Measurements from ENCODE around the gene ARHGAP24. TPM values are rescaled to one million over a fixed set of nuclear protein-coding genes. Genes with fewer than 3 reads are reported as not detected.

Gene ARHGAP24
- polyA plus RNA-seq, 1 of the 3 experiments (the other 2 are of a cell fraction), result 1.4 TPM

DNA sequence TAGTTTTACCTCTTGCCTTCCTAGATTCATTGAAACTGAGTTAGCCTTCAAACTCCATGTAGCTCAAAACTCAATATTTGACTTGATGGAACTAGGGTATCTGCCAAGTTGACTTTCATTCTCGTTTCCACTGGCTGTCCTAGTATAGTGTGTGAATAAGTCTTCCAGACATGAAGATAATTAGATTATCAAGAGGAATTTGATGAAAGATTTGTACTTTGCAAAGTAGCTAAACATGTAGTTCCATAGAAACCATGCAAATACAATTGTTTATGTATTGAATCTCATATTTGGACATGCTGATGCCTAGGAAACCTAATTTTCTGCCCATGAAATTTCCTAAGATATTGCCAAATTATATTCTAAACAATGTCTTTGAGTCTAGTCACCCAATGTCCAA lies 297.5 kb downstream of the ARHGAP24 start:
- POLR2A ChIA-PET, result no interaction called here
- Histone ChIP-seq H3K4me2 (no peak overlapping the region), H3K4me1 (ENCODE audit: control insufficient read depth in 1 of 2, insufficient read depth in 2 of 2, low read depth in 1 of 2, low read length in 1 of 2) (peaks cover 4 to 18% of the 10 kb centered on the region in 2 experiments; a peak in 3 of 4 replicates)

DNA sequence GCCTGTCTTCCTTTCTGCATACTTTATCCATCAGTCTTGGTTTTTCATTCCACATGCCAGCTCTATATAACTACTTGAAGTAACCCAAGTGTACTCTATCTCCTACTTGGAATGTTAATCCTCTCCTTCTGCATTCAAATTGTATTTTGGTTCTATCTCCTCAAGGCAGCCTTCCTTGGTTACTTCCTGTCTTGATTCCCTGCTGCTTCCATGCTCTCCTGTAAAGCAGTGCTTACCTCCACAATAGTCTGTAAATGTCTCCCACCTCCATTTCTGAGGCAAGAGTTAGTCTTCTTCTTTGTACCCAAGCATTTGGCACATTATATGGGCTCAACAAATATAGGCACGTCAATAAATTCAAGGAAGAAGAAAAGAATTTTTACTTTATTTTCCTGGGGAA lies 298.4 kb downstream of the ARHGAP24 start:
- Histone ChIP-seq H3F3A (replicated peaks; ENCODE audit: insufficient read depth) (peaks cover 6% of the 10 kb centered on the region), H3K79me2 (ENCODE audit: insufficient read depth) (no peaks in the 10 kb centered on the region), H3K4me1 (ENCODE audit: control insufficient read depth in 1 of 2, insufficient read depth in 2 of 2, low read depth in 1 of 2, low read length in 1 of 2) (peaks cover 4 to 18% of the 10 kb centered on the region in 2 experiments; a peak in 3 of 4 replicates), H4K20me1 (ENCODE audit: insufficient read depth) (no peaks in the 10 kb centered on the region), H3K36me3 (replicated peaks in 1 of 2; ENCODE audit: control insufficient read depth in 1 of 2, insufficient read depth in 2 of 2, low read length in 1 of 2) (no peaks in the 10 kb centered on the region), H3K9ac (peak overlapping the region; percentile 10; the same call in 1 of the 2 replicates), H3K9me2 (no peaks in the 10 kb centered on the region), H2AFZ (ENCODE audit: low read depth) (no peak overlapping the region), H3K4me2 (no peak overlapping the region), H3K9me3 (no peaks in the 10 kb centered on the region), H3K27me3 (ENCODE audit: insufficient read depth) (no peaks in the 10 kb centered on the region), H3K4me3 (ENCODE audit: low read depth in 2 of 2, low read length in 1 of 2) (no peak overlapping the region), H3K27ac (ENCODE audit: low read depth in 2 of 2, low read length in 1 of 2) (peak overlapping the region in 1 of 2 experiments; percentile 84; a peak in 2 of 4 replicates)
- TF ChIP-seq FOXM1 (IDR thresholded peaks at IDR 0.05; ENCODE audit: low read depth), result no peak
- TF ChIP-seq EP300 (IDR thresholded peaks at IDR 0.05; ENCODE audit: borderline replicate concordance in 1 of 2, low read depth in 1 of 2, low read length in 1 of 2), result no peak
- no peak for TF ChIP-seq RXRA (IDR thresholded peaks at IDR 0.05; ENCODE audit: borderline replicate concordance, low read depth)
- TF ChIP-seq GATA2 (CRISPR knock-in tag; IDR thresholded peaks at IDR 0.05), result no peak
- no peak for TF ChIP-seq JUND (IDR thresholded peaks at IDR 0.05)
- ChIA-PET CTCF (no interaction called here), POLR2A (no interaction called here)
- WGBS (ENCODE audit: low lambda C conversion rate), result 88% methylated on average over 1 of the region's 1 CpG
- no peak for DNase-seq

More for the DNA sequence above, 297.5 kb downstream of the ARHGAP24 start:
- CTCF ChIA-PET, result interaction anchor here (1.1 to 3.0 kb wide), 3 partner anchors 25 to 197 kb away, joined by 4 to 13 read pairs (median 5); no protein-coding TSS in a partner anchor
- Histone ChIP-seq H3K79me2 (ENCODE audit: insufficient read depth) (no peaks in the 10 kb centered on the region), H3K9ac (peak overlapping the region; percentile 10; the same call in 1 of the 2 replicates), H3F3A (replicated peaks; ENCODE audit: insufficient read depth) (peaks cover 6% of the 10 kb centered on the region), H3K9me3 (no peaks in the 10 kb centered on the region), H3K9me2 (no peaks in the 10 kb centered on the region), H3K27ac (ENCODE audit: low read depth in 2 of 2, low read length in 1 of 2) (peak overlapping the region in 1 of 2 experiments; percentile 84; a peak in 2 of 4 replicates), H2AFZ (ENCODE audit: low read depth) (no peak overlapping the region), H4K20me1 (ENCODE audit: insufficient read depth) (no peaks in the 10 kb centered on the region), H3K27me3 (ENCODE audit: insufficient read depth) (no peaks in the 10 kb centered on the region), H3K36me3 (replicated peaks in 1 of 2; ENCODE audit: control insufficient read depth in 1 of 2, insufficient read depth in 2 of 2, low read length in 1 of 2) (no peaks in the 10 kb centered on the region), H3K4me3 (ENCODE audit: low read depth in 2 of 2, low read length in 1 of 2) (no peak overlapping the region)
- TF ChIP-seq FOSL2 (IDR thresholded peaks at IDR 0.05; ENCODE audit: borderline replicate concordance, low read depth), result 0 out of 2 replicates have a peak, but pooled peaks have one; percentile 6
- no peak for TF ChIP-seq MXI1 (IDR thresholded peaks at IDR 0.05; ENCODE audit: low read depth, low read length)
- TF ChIP-seq TCF12 (IDR thresholded peaks at IDR 0.05), result no peak
- TF ChIP-seq EP300 (IDR thresholded peaks at IDR 0.05; ENCODE audit: borderline replicate concordance in 1 of 2, low read depth in 1 of 2, low read length in 1 of 2), result peak in 1 of 2 experiments; percentile 28; a peak in 1 of 4 replicates
- TF ChIP-seq, protein P1, sequence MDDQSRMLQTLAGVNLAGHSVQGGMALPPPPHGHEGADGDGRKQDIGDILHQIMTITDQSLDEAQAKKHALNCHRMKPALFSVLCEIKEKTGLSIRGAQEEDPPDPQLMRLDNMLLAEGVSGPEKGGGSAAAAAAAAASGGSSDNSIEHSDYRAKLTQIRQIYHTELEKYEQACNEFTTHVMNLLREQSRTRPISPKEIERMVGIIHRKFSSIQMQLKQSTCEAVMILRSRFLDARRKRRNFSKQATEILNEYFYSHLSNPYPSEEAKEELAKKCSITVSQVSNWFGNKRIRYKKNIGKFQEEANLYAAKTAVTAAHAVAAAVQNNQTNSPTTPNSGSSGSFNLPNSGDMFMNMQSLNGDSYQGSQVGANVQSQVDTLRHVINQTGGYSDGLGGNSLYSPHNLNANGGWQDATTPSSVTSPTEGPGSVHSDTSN (IDR thresholded peaks at IDR 0.05), result peak; percentile 60
- no peak for DNase-seq
- 17% methylated on average over 1 of the region's 1 CpG for WGBS (ENCODE audit: low lambda C conversion rate)

DNA sequence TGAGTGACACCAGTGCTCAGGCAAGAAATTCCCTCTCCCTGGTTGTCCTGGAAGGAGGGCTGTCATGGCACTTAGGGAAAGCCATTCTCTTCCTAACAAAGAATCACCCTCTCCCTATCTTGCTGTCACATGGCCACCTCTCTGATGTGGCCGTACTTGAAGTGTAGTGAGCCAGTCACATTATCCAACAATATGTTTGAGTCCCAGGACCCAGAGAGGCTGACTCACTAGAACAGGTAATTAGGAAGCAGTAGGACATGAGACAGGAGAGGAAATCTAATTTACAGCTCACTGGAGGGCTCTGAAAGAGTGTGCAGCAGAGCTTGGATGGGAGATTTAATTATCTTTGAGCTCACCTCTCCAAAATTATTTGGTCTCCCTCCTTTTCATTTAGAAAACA lies 299.1 kb downstream of the ARHGAP24 start:
- Histone ChIP-seq H3K4me3 (ENCODE audit: low read depth in 2 of 2, low read length in 1 of 2) (no peak overlapping the region), H3K36me3 (replicated peaks in 1 of 2; ENCODE audit: control insufficient read depth in 1 of 2, insufficient read depth in 2 of 2, low read length in 1 of 2) (no peaks in the 10 kb centered on the region), H3K27ac (ENCODE audit: low read depth in 2 of 2, low read length in 1 of 2) (no peak overlapping the region; a peak in 1 of 4 replicates), H2AFZ (ENCODE audit: low read depth) (no peak overlapping the region), H3K79me2 (ENCODE audit: insufficient read depth) (no peaks in the 10 kb centered on the region), H3K4me1 (ENCODE audit: control insufficient read depth in 1 of 2, insufficient read depth in 2 of 2, low read depth in 1 of 2, low read length in 1 of 2) (peaks cover 4 to 18% of the 10 kb centered on the region in 2 experiments; a peak in 3 of 4 replicates), H4K20me1 (ENCODE audit: insufficient read depth) (no peaks in the 10 kb centered on the region), H3K4me2 (no peak overlapping the region), H3K27me3 (ENCODE audit: insufficient read depth) (no peaks in the 10 kb centered on the region), H3K9me2 (no peaks in the 10 kb centered on the region), H3K9ac (no peak overlapping the region), H3K9me3 (no peaks in the 10 kb centered on the region), H3F3A (replicated peaks; ENCODE audit: insufficient read depth) (peaks cover 6% of the 10 kb centered on the region)
- CTCF ChIA-PET, result interaction anchor here (0.9 to 1.2 kb wide), 3 partner anchors 11 to 26 kb away, joined by 3 to 6 read pairs (median 3); no protein-coding TSS in a partner anchor
- WGBS (ENCODE audit: low lambda C conversion rate), result 82% methylated on average over 1 of the region's 1 CpG
- TF ChIP-seq, protein P2, sequence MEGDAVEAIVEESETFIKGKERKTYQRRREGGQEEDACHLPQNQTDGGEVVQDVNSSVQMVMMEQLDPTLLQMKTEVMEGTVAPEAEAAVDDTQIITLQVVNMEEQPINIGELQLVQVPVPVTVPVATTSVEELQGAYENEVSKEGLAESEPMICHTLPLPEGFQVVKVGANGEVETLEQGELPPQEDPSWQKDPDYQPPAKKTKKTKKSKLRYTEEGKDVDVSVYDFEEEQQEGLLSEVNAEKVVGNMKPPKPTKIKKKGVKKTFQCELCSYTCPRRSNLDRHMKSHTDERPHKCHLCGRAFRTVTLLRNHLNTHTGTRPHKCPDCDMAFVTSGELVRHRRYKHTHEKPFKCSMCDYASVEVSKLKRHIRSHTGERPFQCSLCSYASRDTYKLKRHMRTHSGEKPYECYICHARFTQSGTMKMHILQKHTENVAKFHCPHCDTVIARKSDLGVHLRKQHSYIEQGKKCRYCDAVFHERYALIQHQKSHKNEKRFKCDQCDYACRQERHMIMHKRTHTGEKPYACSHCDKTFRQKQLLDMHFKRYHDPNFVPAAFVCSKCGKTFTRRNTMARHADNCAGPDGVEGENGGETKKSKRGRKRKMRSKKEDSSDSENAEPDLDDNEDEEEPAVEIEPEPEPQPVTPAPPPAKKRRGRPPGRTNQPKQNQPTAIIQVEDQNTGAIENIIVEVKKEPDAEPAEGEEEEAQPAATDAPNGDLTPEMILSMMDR (IDR thresholded peaks at IDR 0.05), result no peak
- no peak for TF ChIP-seq RFX5 (IDR thresholded peaks at IDR 0.05; ENCODE audit: low read length)
- TF ChIP-seq FOXM1 (IDR thresholded peaks at IDR 0.05; ENCODE audit: low read depth), result no peak
- POLR2A ChIA-PET, result no interaction called here
- no peak for DNase-seq

Measured in SK-N-SH (cell line).